DND-41 (cell line): ENCODE measurements around the gene FBN1.

ENCODE experiments used
- ATAC-seq: fragments of 200-7000 bp; cut with Tn5 transposase; 3 replicates; pipeline ENCODE4 v1.9.1; 2021; ENCODE audit warnings: low read depth; ENCODE audit not compliant: insufficient read depth
- DNase-seq: peaks from one replicate; pipeline ENCODE4 v3.0.0-alpha.2; 2020
- H2AFZ ChIP-seq: 2 replicates; pipeline ENCODE4 v1.6.0; 2012; ENCODE audit warnings: low read depth, low read length
- H3K27ac ChIP-seq: 2 replicates; pipeline ENCODE4 v1.5.1; 2012; ENCODE audit warnings: low read length, inconsistent platforms
- H3K27me3 ChIP-seq: fragments of 200-600 bp; sonication (generic); 2 replicates; pipeline ENCODE4 v1.6.0; 2012; ENCODE audit warnings: low read length, mild to moderate bottlenecking, inconsistent platforms; ENCODE audit not compliant: insufficient read depth, poor library complexity
- H3K36me3 ChIP-seq: 2 replicates; pipeline ENCODE4 v1.5.1; 2012; ENCODE audit warnings: low read length, inconsistent platforms; ENCODE audit not compliant: insufficient read depth
- H3K4me1 ChIP-seq: 2 replicates; pipeline ENCODE4 v1.5.1; 2012; ENCODE audit warnings: mild to moderate bottlenecking, low read length; ENCODE audit not compliant: insufficient read depth
- H3K4me2 ChIP-seq: 2 replicates; pipeline ENCODE4 v1.6.0; 2012; ENCODE audit warnings: mild to moderate bottlenecking, moderate library complexity, low read length, inconsistent platforms; ENCODE audit not compliant: insufficient read depth
- H3K4me3 ChIP-seq, 2 experiments: fragments of 200-600 bp in 1 of 2; shearing (Covaris generic) in 1 of 2; 2 replicates each; pipeline ENCODE4 v1.5.1; 2012 to 2016; ENCODE audit warnings: inconsistent platforms in 2 of 2, low read length in 2 of 2, mild to moderate bottlenecking in 2 of 2, low read depth in 1 of 2, moderate library complexity in 1 of 2
- H3K79me2 ChIP-seq: 2 replicates; pipeline ENCODE4 v1.6.0; 2012; ENCODE audit warnings: low read length, inconsistent platforms; ENCODE audit not compliant: insufficient read depth
- H3K9ac ChIP-seq: 2 replicates; pipeline ENCODE4 v1.6.0; 2012; ENCODE audit warnings: low read depth, mild to moderate bottlenecking, inconsistent platforms, low read length, moderate library complexity
- H3K9me3 ChIP-seq: 2 replicates; pipeline ENCODE4 v1.5.1; 2012; ENCODE audit warnings: low read length, moderate library complexity, mild to moderate bottlenecking, inconsistent platforms; ENCODE audit not compliant: insufficient read depth, severe bottlenecking
- H4K20me1 ChIP-seq: 2 replicates; pipeline ENCODE4 v1.6.0; 2012; ENCODE audit warnings: low read length; ENCODE audit not compliant: insufficient read depth
- CTCF ChIP-seq: IDR thresholded peaks from 2 replicates; pipeline ENCODE4 v1.5.1; 2012; ENCODE audit warnings: borderline replicate concordance, low read length, moderate library complexity, mild to moderate bottlenecking; ENCODE audit not compliant: poor library complexity, severe bottlenecking; ENCODE audit errors: extremely low read depth
- EZH2 ChIP-seq: IDR thresholded peaks from 3 replicates; pipeline ENCODE4 v1.6.1; 2012; ENCODE audit warnings: borderline replicate concordance, low read depth, mild to moderate bottlenecking, moderate library complexity, low read length, inconsistent platforms; ENCODE audit not compliant: severe bottlenecking

Gene FBN1

GRCh38 chr15:48370460-48370859, 275.0 kb downstream of the FBN1 start:
- Histone ChIP-seq H3K4me1 (no peaks in the 10 kb centered on the region), H3K4me2 (no peak overlapping the region), H3K27ac (no peak overlapping the region), H4K20me1 (no peaks in the 10 kb centered on the region), H3K27me3 (no peaks in the 10 kb centered on the region), H3K79me2 (no peaks in the 10 kb centered on the region), H3K9ac (no peak overlapping the region), H2AFZ (no peak overlapping the region), H3K9me3 (no peaks in the 10 kb centered on the region), H3K36me3 (no peaks in the 10 kb centered on the region), H3K4me3 (no peak overlapping the region)
- TF ChIP-seq EZH2 (no peak), CTCF (no peak)
- DNase-seq: no peak
- ATAC-seq: no peak

GRCh38 chr15:48367483-48367882, 278.0 kb downstream of the FBN1 start:
- Histone ChIP-seq H3K9ac (no peak overlapping the region), H3K4me3 (no peak overlapping the region), H3K4me1 (no peaks in the 10 kb centered on the region), H2AFZ (no peak overlapping the region), H3K36me3 (no peaks in the 10 kb centered on the region), H3K79me2 (no peaks in the 10 kb centered on the region), H3K27ac (no peak overlapping the region), H3K27me3 (no peaks in the 10 kb centered on the region), H4K20me1 (no peaks in the 10 kb centered on the region), H3K9me3 (no peaks in the 10 kb centered on the region), H3K4me2 (no peak overlapping the region)
- DNase-seq: no peak
- no peak for TF ChIP-seq EZH2
- no peak for TF ChIP-seq CTCF
- ATAC-seq: no peak

GRCh38 chr15:48366584-48367312, 278.8 kb downstream of the FBN1 start:
- H3K4me1 ChIP-seq: no peaks in the 10 kb centered on the region
- H3K27ac ChIP-seq: no peak overlapping the region
- H3K79me2 ChIP-seq: no peaks in the 10 kb centered on the region
- no peak overlapping the region for H3K9ac ChIP-seq
- no peaks in the 10 kb centered on the region for H3K27me3 ChIP-seq
- H2AFZ ChIP-seq: no peak overlapping the region
- H3K9me3 ChIP-seq: no peaks in the 10 kb centered on the region
- TF ChIP-seq CTCF: no peak
- TF ChIP-seq EZH2: no peak
- no peaks in the 10 kb centered on the region for H3K36me3 ChIP-seq
- no peaks in the 10 kb centered on the region for H4K20me1 ChIP-seq
- no peak overlapping the region for H3K4me3 ChIP-seq
- no peak overlapping the region for H3K4me2 ChIP-seq
- ATAC-seq (no peak), DNase-seq (no peak)

GRCh38 chr15:48365575-48365974, 279.9 kb downstream of the FBN1 start:
- Histone ChIP-seq H3K4me1 (peaks cover 3% of the 10 kb centered on the region), H3K36me3 (no peaks in the 10 kb centered on the region), H4K20me1 (no peaks in the 10 kb centered on the region), H3K4me3 (no peak overlapping the region), H3K4me2 (no peak overlapping the region), H3K9me3 (no peaks in the 10 kb centered on the region), H3K9ac (no peak overlapping the region), H3K27me3 (no peaks in the 10 kb centered on the region), H2AFZ (no peak overlapping the region), H3K27ac (no peak overlapping the region), H3K79me2 (no peaks in the 10 kb centered on the region)
- ATAC-seq: no peak
- TF ChIP-seq CTCF (no peak), EZH2 (no peak)
- DNase-seq: no peak
